H1 (cell line): ENCODE measurements around the gene ZNF771. TPM values are rescaled to one million over a fixed set of nuclear protein-coding genes. Genes with fewer than 3 reads are reported as not detected.

ENCODE experiments used
- CTCF ChIA-PET: fragments of 300-600 bp; sonication (Branson Sonifier 250); formaldehyde crosslinking; loops from one replicate; lab custom pipeline; 2021; ENCODE audit not compliant: partially characterized antibody; lab: Charles Lee
- POLR2A ChIA-PET: fragments of 300-600 bp; sonication (Branson Sonifier 250); formaldehyde crosslinking; loops from one replicate; lab custom pipeline; 2021; ENCODE audit warnings: inconsistent platforms; ENCODE audit not compliant: partially characterized antibody; lab: Charles Lee
- DNase-seq, 2 experiments: peaks; one replicate each; pipeline versions ENCODE4 v3.0.0 to v3.0.0-alpha.2; 2010 to 2022; ENCODE audit warnings: low spot score in 2 of 2, low read depth in 1 of 2, mixed read lengths in 1 of 2
- FAIRE-seq: peaks from 2 replicates; lab custom pipeline; 2011; peaks lifted over from hg19 to GRCh38; lab: Jason Lieb, UNC
- H2AFZ ChIP-seq: 2 replicates; pipeline ENCODE4 v1.8.1; 2012; ENCODE audit warnings: low read length, inconsistent platforms
- H2AK5ac ChIP-seq: 2 replicates; pipeline ENCODE4 v1.6.1; 2013; ENCODE audit warnings: low read depth, low read length
- H2BK120ac ChIP-seq: replicated peaks from 2 replicates; pipeline ENCODE3; 2013; ENCODE audit warnings: low read depth, low read length, inconsistent platforms
- H2BK12ac ChIP-seq: 2 replicates; pipeline ENCODE4 v1.6.1; 2013; ENCODE audit warnings: low read depth, low read length
- H2BK15ac ChIP-seq: 2 replicates; pipeline ENCODE4 v1.6.1; 2013; ENCODE audit warnings: low read length
- H2BK20ac ChIP-seq: 2 replicates; pipeline ENCODE4 v1.6.1; 2013; ENCODE audit warnings: low read length
- H2BK5ac ChIP-seq: 2 replicates; pipeline ENCODE4 v1.6.1; 2013; ENCODE audit warnings: low read depth, low read length
- H3K14ac ChIP-seq: 2 replicates; pipeline ENCODE4 v1.6.1; 2013; ENCODE audit warnings: inconsistent platforms; ENCODE audit not compliant: insufficient read length
- H3K18ac ChIP-seq: 2 replicates; pipeline ENCODE4 v1.6.1; 2013; ENCODE audit warnings: low read length; ENCODE audit errors: extremely low read depth
- H3K23ac ChIP-seq: 2 replicates; pipeline ENCODE4 v1.6.1; 2013; ENCODE audit warnings: inconsistent platforms; ENCODE audit not compliant: insufficient read length
- H3K23me2 ChIP-seq: 2 replicates; pipeline ENCODE4 v1.6.1; 2013; ENCODE audit warnings: low read depth, low read length
- H3K27ac ChIP-seq: 2 replicates; pipeline ENCODE4 v1.6.1; 2011; ENCODE audit warnings: low read depth, low read length, inconsistent platforms
- H3K27me3 ChIP-seq, 4 experiments: replicated peaks in 1 of 4; 1 replicate in 1 of 4; 2 replicates in 3 of 4; pipeline versions ENCODE4 v1.6.1 to v1.8.1; 2011 to 2013; ENCODE audit warnings: low read length in 3 of 4, mild to moderate bottlenecking in 3 of 4, inconsistent platforms in 2 of 4, mixed read lengths in 2 of 4, moderate library complexity in 1 of 4; ENCODE audit not compliant: control insufficient read depth in 3 of 4, insufficient read depth in 3 of 4; ENCODE audit errors: extremely low read depth in 1 of 4
- H3K36me3 ChIP-seq, 4 experiments: 2 replicates each; pipeline versions ENCODE4 v1.6.1 to v1.8.1; 2011 to 2013; ENCODE audit warnings: mild to moderate bottlenecking in 4 of 4, low read length in 3 of 4, moderate library complexity in 2 of 4, control low read depth in 1 of 4, inconsistent platforms in 1 of 4; ENCODE audit not compliant: insufficient read depth in 4 of 4, control insufficient read depth in 2 of 4
- H3K4ac ChIP-seq: replicated peaks from 2 replicates; pipeline ENCODE3; 2013; ENCODE audit warnings: low read length, low read depth, mixed read lengths, inconsistent platforms; ENCODE audit not compliant: insufficient read length
- H3K4me1 ChIP-seq, 4 experiments: replicated peaks in 1 of 4; 1 replicate in 1 of 4; 2 replicates in 3 of 4; pipeline versions ENCODE4 v1.6.1 to v1.8.1; 2011 to 2013; ENCODE audit warnings: low read length in 3 of 4, inconsistent platforms in 2 of 4, mixed read lengths in 1 of 4; ENCODE audit not compliant: insufficient read depth in 4 of 4, control insufficient read depth in 3 of 4
- H3K4me2 ChIP-seq, 2 experiments: 2 replicates each; pipeline versions ENCODE4 v1.6.1 to v1.8.1; 2011 to 2013; ENCODE audit warnings: low read depth in 2 of 2, low read length in 2 of 2, control low read depth in 1 of 2, inconsistent platforms in 1 of 2, mild to moderate bottlenecking in 1 of 2; ENCODE audit not compliant: insufficient read depth in 1 of 2
- H3K4me3 ChIP-seq, 4 experiments: fragments of 200-600, 300-600 bp in 1 of 4; sonication (generic), shearing (Covaris generic), sonication (Bioruptor Twin) in 1 of 4; 2 replicates each; pipeline versions ENCODE4 v1.5.1 to v1.8.1; 2011 to 2016; ENCODE audit warnings: low read length in 4 of 4, low read depth in 3 of 4, control low read depth in 2 of 4, inconsistent platforms in 2 of 4, mild to moderate bottlenecking in 2 of 4, mixed read lengths in 1 of 4, moderate library complexity in 1 of 4; ENCODE audit not compliant: insufficient read depth in 2 of 4; ENCODE audit errors: extremely low read depth in 1 of 4
- H3K56ac ChIP-seq: replicated peaks from 2 replicates; pipeline ENCODE3; 2013; ENCODE audit warnings: low read depth, mild to moderate bottlenecking, mixed read lengths, low read length, inconsistent platforms; ENCODE audit not compliant: insufficient read length
- H3K79me1 ChIP-seq: 2 replicates; pipeline ENCODE4 v1.6.1; 2013; ENCODE audit warnings: low read depth, low read length, control low read depth
- H3K79me2 ChIP-seq, 2 experiments: 2 replicates each; pipeline versions ENCODE4 v1.6.1 to v1.8.1; 2012 to 2013; ENCODE audit warnings: low read length in 2 of 2, mild to moderate bottlenecking in 2 of 2, inconsistent platforms in 1 of 2; ENCODE audit not compliant: insufficient read depth in 2 of 2, control insufficient read depth in 1 of 2
- H3K9ac ChIP-seq, 4 experiments: replicated peaks in 1 of 4; 1 replicate in 1 of 4; 2 replicates in 3 of 4; pipeline versions ENCODE4 v1.6.1 to v1.8.1; 2011 to 2013; ENCODE audit warnings: low read depth in 3 of 4, low read length in 3 of 4, control low read depth in 2 of 4, mild to moderate bottlenecking in 2 of 4, moderate library complexity in 2 of 4, inconsistent platforms in 1 of 4; ENCODE audit errors: extremely low read depth in 1 of 4
- H3K9me3 ChIP-seq, 2 experiments: 2 replicates each; pipeline versions ENCODE4 v1.6.1 to v1.8.1; 2012 to 2013; ENCODE audit warnings: mild to moderate bottlenecking in 2 of 2, moderate library complexity in 2 of 2, control low read depth in 1 of 2, inconsistent platforms in 1 of 2, low read depth in 1 of 2, low read length in 1 of 2, mixed read lengths in 1 of 2; ENCODE audit not compliant: insufficient read depth in 2 of 2
- H4K20me1 ChIP-seq, 2 experiments: replicated peaks in 1 of 2; 2 replicates each; pipeline versions ENCODE3 to v1.8.1; 2011 to 2013; ENCODE audit warnings: inconsistent platforms in 2 of 2, low read length in 2 of 2, mild to moderate bottlenecking in 1 of 2; ENCODE audit not compliant: insufficient read depth in 2 of 2, control insufficient read depth in 1 of 2
- H4K5ac ChIP-seq: 2 replicates; pipeline ENCODE4 v1.6.1; 2013; ENCODE audit warnings: low read length, low read depth, mixed read lengths, inconsistent platforms; ENCODE audit not compliant: insufficient read length
- H4K8ac ChIP-seq: 2 replicates; pipeline ENCODE4 v1.8.0; 2013; ENCODE audit warnings: mild to moderate bottlenecking, moderate library complexity, low read length, inconsistent platforms; ENCODE audit not compliant: insufficient read depth; ENCODE audit errors: extremely low read depth
- H4K91ac ChIP-seq: replicated peaks from 2 replicates; pipeline ENCODE3; 2013; ENCODE audit warnings: low read length, mixed read lengths, inconsistent platforms; ENCODE audit not compliant: insufficient read length
- BACH1 ChIP-seq: IDR thresholded peaks from 2 replicates; pipeline ENCODE4 v1.6.1; 2012; ENCODE audit warnings: low read length, improper control_type of control experiment
- CBX5 ChIP-seq: fragments of 300-800, 300-1000 bp; sonication (generic); IDR thresholded peaks from 2 replicates; pipeline ENCODE4 v1.7.1; 2016; ENCODE audit warnings: antibody characterized with exemption, low read length, low read depth
- CBX8 ChIP-seq: fragments of 300-800, 300-1000 bp; sonication (generic); IDR thresholded peaks from 2 replicates; pipeline ENCODE4 v1.7.1; 2016; ENCODE audit warnings: low read depth, low read length, borderline replicate concordance
- GTF2F1 ChIP-seq: IDR thresholded peaks from 2 replicates; pipeline ENCODE4 v1.6.1; 2012; ENCODE audit warnings: low read depth, low read length, improper control_type of control experiment, borderline replicate concordance
- HDAC2 ChIP-seq, 2 experiments: fragments of 300-600 bp in 1 of 2; sonication (generic) in 1 of 2; IDR thresholded peaks; 2 replicates each; pipeline ENCODE4 v1.6.1; 2011 to 2012; ENCODE audit warnings: low read depth in 2 of 2, low read length in 2 of 2, mild to moderate bottlenecking in 2 of 2, moderate library complexity in 2 of 2, borderline replicate concordance in 1 of 2, inconsistent platforms in 1 of 2
- JUND ChIP-seq: IDR thresholded peaks from 2 replicates; pipeline ENCODE4 v1.6.1; 2011; ENCODE audit warnings: mild to moderate bottlenecking, improper control_type of control experiment, low read length
- KDM5A ChIP-seq: fragments of 200-600 bp; IDR thresholded peaks from 2 replicates; pipeline ENCODE4 v1.7.1; 2012; ENCODE audit warnings: mild to moderate bottlenecking, low read length, inconsistent platforms, mixed read lengths
- MAX ChIP-seq: IDR thresholded peaks from 2 replicates; pipeline ENCODE4 v1.6.1; 2012; ENCODE audit warnings: inconsistent platforms
- NRF1 ChIP-seq: IDR thresholded peaks from 2 replicates; pipeline ENCODE4 v1.6.1; 2011; ENCODE audit warnings: mild to moderate bottlenecking, low read depth, low read length, improper control_type of control experiment
- POLR2A ChIP-seq, 2 experiments: IDR thresholded peaks; 1 replicate in 1 of 2; 2 replicates in 1 of 2; pipeline ENCODE4 v1.6.1; 2011; ENCODE audit warnings: low read depth in 2 of 2, low read length in 2 of 2, mild to moderate bottlenecking in 2 of 2; ENCODE audit errors: control extremely low read depth in 1 of 2
- POLR2AphosphoS5 ChIP-seq: IDR thresholded peaks from 2 replicates; pipeline ENCODE4 v1.6.1; 2011; ENCODE audit warnings: low read depth, low read length
- SAP30 ChIP-seq: fragments of 300-600 bp; sonication (generic); IDR thresholded peaks from 2 replicates; pipeline ENCODE4 v1.7.1; 2012; ENCODE audit warnings: low read length, moderate library complexity, mild to moderate bottlenecking, inconsistent platforms; ENCODE audit not compliant: insufficient read depth, insufficient replicate concordance
- TCF12 ChIP-seq: IDR thresholded peaks from 2 replicates; pipeline ENCODE4 v1.6.1; 2011; ENCODE audit warnings: low read depth, mild to moderate bottlenecking, low read length
- ZNF274 ChIP-seq: IDR thresholded peaks from 2 replicates; pipeline ENCODE4 v1.7.0; 2012; ENCODE audit warnings: low read length, borderline replicate concordance; ENCODE audit errors: extremely low read depth
- WGBS, 2 experiments: shearing (Covaris generic) in 1 of 2; methylation state at CpG; one replicate each; pipeline versions ENCODE4 v1.1.6 to v1.1.7; 2013 to 2015; ENCODE audit warnings: low lambda C conversion rate in 2 of 2, mixed read lengths in 2 of 2, inconsistent platforms in 1 of 2, low coverage in 1 of 2, missing lambda C conversion rate in 1 of 2; ENCODE audit not compliant: insufficient replicate concordance in 2 of 2, insufficient coverage in 1 of 2, insufficient read length in 1 of 2; ENCODE audit errors: extremely low coverage in 1 of 2, missing lambda C conversion rate in 1 of 2; 5-methylcytosine and 5-hydroxymethylcytosine counted together
- polyA plus RNA-seq, 7 experiments: library from polyadenylated mRNA; depleted of rRNA in 3 of 7; stranded (reverse) in 5 of 7; unstranded in 2 of 7; fragments of >200 nt in 5 of 7; fragments of 200-250 nt in 2 of 7; gene quantifications; 1 replicate in 5 of 7; 2 replicates in 1 of 7; 4 replicates in 1 of 7; pipeline versions ENCODE4 v1.2.1 to v1.2.3, GENCODE V29; 2011 to 2013; ENCODE audit warnings: missing spikeins in 2 of 7, mixed read lengths in 2 of 7
- total RNA-seq: library from RNA; stranded (reverse); fragmentation: NEBNext Ultra II Directional; extraction: Animal tissue kit (Norgen Biotek cat#: 25700); gene quantifications from 2 replicates; pipeline ENCODE4 v1.2.1, GENCODE V29; 2021

ZNF771 gene
- total and polyA plus RNA-seq, 2 of the 8 experiments (the other 6 are each of a cell fraction or from before 2014, with no cell fraction given), result 10.6 to 15.7 TPM

- H2BK12ac ChIP-seq, result no peak overlapping the region
- POLR2A ChIA-PET, result interaction anchor here (1.0 to 2.3 kb wide), 8 partner anchors 12 to 136 kb away, joined by 3 to 8 read pairs (median 4); partner anchors contain the start of genes ZNF48 and ZNF747
- H3K18ac ChIP-seq, result no peak overlapping the region
- H2BK20ac ChIP-seq, result no peak overlapping the region
- no peak overlapping the region for H3K4ac ChIP-seq
- H4K8ac ChIP-seq, result no peak overlapping the region
- H3K79me2 ChIP-seq, result peaks cover 0 to 6% of the 10 kb centered on the region in 2 experiments; a peak in 1 of 4 replicates
- H2BK120ac ChIP-seq, result no peak overlapping the region
- peaks cover 6% of the 10 kb centered on the region; the same call in 1 of the 2 replicates for H3K79me1 ChIP-seq
- H3K23ac ChIP-seq, result no peak overlapping the region
- no peaks in the 10 kb centered on the region for H3K27me3 ChIP-seq
- peaks cover 0 to 14% of the 10 kb centered on the region in 2 experiments for H4K20me1 ChIP-seq
- H3K4me1 ChIP-seq, result peaks cover 3 to 6% (median 5%) of the 10 kb centered on the region in 4 experiments; a peak in 6 of 7 replicates
- peaks cover 12 to 37% (median 21%) of the 10 kb centered on the region in 4 experiments for H3K36me3 ChIP-seq
- H3K27ac ChIP-seq, result no peak overlapping the region
- H2AFZ ChIP-seq, result no peak overlapping the region
- H2BK5ac ChIP-seq, result no peak overlapping the region
- no peak overlapping the region for H3K56ac ChIP-seq
- CTCF ChIA-PET, result interaction anchor here (0.9 to 1.8 kb wide), 4 partner anchors 12 to 203 kb away, joined by 3 to 7 read pairs (median 3); no protein-coding TSS in a partner anchor
- no peak for DNase-seq
- 89% methylated on average over 5 of the region's 5 CpGs; no CpG with 5 or more reads in 1 of the 2 experiments for WGBS, 2 experiments
- no peak overlapping the region for H4K5ac ChIP-seq
- no peak overlapping the region for H3K4me2 ChIP-seq
- H3K9ac ChIP-seq, result no peak overlapping the region
- no peaks in the 10 kb centered on the region for H3K9me3 ChIP-seq
- H2BK15ac ChIP-seq, result no peak overlapping the region
- no peak overlapping the region for H4K91ac ChIP-seq
- peaks cover 8% of the 10 kb centered on the region; the same call in 1 of the 2 replicates for H3K23me2 ChIP-seq
- no peak overlapping the region for H3K14ac ChIP-seq
- H3K4me3 ChIP-seq, result no peak overlapping the region
- FAIRE-seq, result no peak
- no peak overlapping the region for H2AK5ac ChIP-seq
- no peak for TF ChIP-seq CBX8
- no peak for TF ChIP-seq KDM5A
- no peak for TF ChIP-seq ZNF274
- TF ChIP-seq POLR2A (IDR thresholded peaks at IDR 0.05; ENCODE audit: control extremely low read depth in 1 of 2, low read depth in 2 of 2, low read length in 2 of 2), result no peak
- TF ChIP-seq SAP30, result no peak
- no peak for TF ChIP-seq GTF2F1
- TF ChIP-seq NRF1, result no peak
- no peak for TF ChIP-seq TCF12
- no peak for TF ChIP-seq HDAC2 (IDR thresholded peaks at IDR 0.05; ENCODE audit: borderline replicate concordance in 1 of 2, low read depth in 2 of 2, low read length in 2 of 2)
- TF ChIP-seq MAX, result no peak
- TF ChIP-seq JUND, result no peak
- TF ChIP-seq BACH1, result no peak
- no peak for TF ChIP-seq CBX5
- TF ChIP-seq POLR2AphosphoS5, result no peak
These were observed 13.6 kb downstream of the ZNF771 start for GRCh38 chr16:30421010-30421409.
